Measurements from ENCODE around the gene HADHB. TPM values are rescaled to one million over a fixed set of nuclear protein-coding genes. Genes with fewer than 3 reads are reported as not detected.

HADHB gene
- total RNA-seq, 1 donor from 2014 or later = 66.5 TPM

DNA sequence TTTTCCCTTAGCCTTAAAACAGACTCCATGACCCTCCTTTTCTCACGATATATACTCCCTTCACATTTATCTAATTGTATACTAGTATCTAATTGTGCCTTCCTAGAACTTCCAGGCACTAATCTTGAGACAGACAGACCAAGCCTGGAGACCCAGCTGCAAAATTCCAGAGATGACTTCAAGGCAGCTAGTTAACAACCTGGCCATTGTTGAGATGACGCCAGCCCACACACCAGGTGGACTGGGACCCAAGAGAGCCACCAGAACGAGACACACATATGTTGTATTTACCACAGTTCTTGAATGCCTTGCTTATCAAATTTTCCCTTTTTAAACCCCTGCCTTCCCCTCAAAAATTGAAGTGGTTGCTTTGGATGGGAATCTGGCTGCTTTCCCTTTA is 52.3 kb downstream of the HADHB start:
- Mint-ChIP-seq H3K27ac (ENCODE audit: unreplicated experiment) (no peak overlapping the region), H3K9me3 (peaks cover 2% of the 10 kb centered on the region), H3K27me3 (ENCODE audit: low read depth) (peaks cover 5% of the 10 kb centered on the region), H3K4me3 (no peak overlapping the region), H3K36me3 (ENCODE audit: low read depth) (no peaks in the 10 kb centered on the region), H3K4me1 (no peaks in the 10 kb centered on the region)
- TF ChIP-seq, protein P1, sequence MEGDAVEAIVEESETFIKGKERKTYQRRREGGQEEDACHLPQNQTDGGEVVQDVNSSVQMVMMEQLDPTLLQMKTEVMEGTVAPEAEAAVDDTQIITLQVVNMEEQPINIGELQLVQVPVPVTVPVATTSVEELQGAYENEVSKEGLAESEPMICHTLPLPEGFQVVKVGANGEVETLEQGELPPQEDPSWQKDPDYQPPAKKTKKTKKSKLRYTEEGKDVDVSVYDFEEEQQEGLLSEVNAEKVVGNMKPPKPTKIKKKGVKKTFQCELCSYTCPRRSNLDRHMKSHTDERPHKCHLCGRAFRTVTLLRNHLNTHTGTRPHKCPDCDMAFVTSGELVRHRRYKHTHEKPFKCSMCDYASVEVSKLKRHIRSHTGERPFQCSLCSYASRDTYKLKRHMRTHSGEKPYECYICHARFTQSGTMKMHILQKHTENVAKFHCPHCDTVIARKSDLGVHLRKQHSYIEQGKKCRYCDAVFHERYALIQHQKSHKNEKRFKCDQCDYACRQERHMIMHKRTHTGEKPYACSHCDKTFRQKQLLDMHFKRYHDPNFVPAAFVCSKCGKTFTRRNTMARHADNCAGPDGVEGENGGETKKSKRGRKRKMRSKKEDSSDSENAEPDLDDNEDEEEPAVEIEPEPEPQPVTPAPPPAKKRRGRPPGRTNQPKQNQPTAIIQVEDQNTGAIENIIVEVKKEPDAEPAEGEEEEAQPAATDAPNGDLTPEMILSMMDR (conservative IDR thresholded peaks at IDR 0.05) = no peak
- no peak for DNase-seq (ENCODE audit: low read depth, low spot score)

DNA sequence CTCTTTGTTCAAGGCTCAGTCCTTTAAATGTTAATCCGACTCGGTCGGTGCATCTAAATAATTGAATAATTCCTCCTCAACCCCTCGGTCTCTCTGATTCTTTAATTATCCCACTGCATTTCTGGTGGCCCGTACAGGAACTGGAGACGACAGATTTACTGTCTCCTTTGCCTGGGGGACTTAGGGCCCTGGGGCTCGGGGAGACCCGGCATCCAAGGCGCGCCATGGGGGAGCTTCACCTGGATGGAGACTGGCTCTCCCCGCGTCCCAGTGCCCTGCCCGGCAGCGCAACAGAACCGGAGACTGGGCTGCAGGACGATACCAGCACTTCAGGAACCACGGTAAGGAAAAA is 53.5 kb downstream of the HADHB start:
- Mint-ChIP-seq H3K36me3 (ENCODE audit: low read depth) (no peaks in the 10 kb centered on the region), H3K27ac (ENCODE audit: unreplicated experiment) (no peak overlapping the region), H3K9me3 (peaks cover 2% of the 10 kb centered on the region)

DNA sequence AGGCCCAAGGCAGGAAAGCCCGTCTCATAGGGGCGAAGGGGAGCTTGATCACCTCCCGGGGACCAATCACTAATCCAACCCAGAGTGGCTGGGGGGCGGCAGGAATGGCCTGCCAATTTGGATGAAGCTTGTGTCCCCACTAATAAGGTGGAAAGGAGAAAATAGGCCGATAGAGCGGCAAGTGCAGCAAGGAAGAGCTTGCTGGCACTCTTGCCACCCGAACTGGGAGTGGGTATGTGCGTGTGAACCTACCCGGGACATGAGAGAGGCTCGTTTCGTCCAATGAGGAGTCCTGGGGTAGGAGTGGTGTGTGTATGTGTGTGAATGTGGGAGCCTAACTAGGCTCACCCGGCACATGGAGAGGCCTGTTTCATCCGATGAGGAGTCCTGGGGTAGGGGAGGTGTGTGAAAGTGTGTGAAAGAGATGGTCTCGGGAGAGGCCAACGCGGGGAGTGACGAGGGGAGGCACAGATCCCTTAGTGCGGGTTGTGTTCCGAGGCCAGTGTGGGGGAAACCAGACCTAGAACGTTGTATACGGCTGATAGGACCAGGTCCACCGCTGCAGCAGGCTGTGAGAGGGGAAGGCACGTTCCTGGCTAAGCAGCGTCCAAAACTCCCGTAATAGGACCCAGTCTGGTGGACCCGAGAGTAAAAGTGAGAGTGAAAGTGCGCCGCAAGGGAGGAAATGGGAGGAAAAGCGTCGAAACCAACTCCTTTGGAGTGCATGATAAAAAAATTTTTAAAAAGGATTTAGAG is 54.1 kb downstream of the HADHB start:
- H3K27me3 Mint-ChIP-seq (ENCODE audit: low read depth) = peaks cover 5% of the 10 kb centered on the region
- no peak overlapping the region for H3K4me3 Mint-ChIP-seq
- H3K4me1 Mint-ChIP-seq = no peaks in the 10 kb centered on the region
- H3K36me3 Mint-ChIP-seq (ENCODE audit: low read depth) = no peaks in the 10 kb centered on the region
- TF ChIP-seq, protein P1 (conservative IDR thresholded peaks at IDR 0.05) = no peak
- no peak for DNase-seq (ENCODE audit: low read depth, low spot score)
- peaks cover 2% of the 10 kb centered on the region for H3K9me3 Mint-ChIP-seq
- no peak overlapping the region for H3K27ac Mint-ChIP-seq (ENCODE audit: unreplicated experiment)

More for the DNA sequence above, 53.5 kb downstream of the HADHB start:
- H3K27me3 Mint-ChIP-seq (ENCODE audit: low read depth) = peaks cover 5% of the 10 kb centered on the region
- TF ChIP-seq, protein P1 (conservative IDR thresholded peaks at IDR 0.05) = no peak
- DNase-seq (ENCODE audit: low read depth, low spot score) = no peak
- H3K4me3 Mint-ChIP-seq = no peak overlapping the region
- H3K4me1 Mint-ChIP-seq = no peaks in the 10 kb centered on the region

DNA sequence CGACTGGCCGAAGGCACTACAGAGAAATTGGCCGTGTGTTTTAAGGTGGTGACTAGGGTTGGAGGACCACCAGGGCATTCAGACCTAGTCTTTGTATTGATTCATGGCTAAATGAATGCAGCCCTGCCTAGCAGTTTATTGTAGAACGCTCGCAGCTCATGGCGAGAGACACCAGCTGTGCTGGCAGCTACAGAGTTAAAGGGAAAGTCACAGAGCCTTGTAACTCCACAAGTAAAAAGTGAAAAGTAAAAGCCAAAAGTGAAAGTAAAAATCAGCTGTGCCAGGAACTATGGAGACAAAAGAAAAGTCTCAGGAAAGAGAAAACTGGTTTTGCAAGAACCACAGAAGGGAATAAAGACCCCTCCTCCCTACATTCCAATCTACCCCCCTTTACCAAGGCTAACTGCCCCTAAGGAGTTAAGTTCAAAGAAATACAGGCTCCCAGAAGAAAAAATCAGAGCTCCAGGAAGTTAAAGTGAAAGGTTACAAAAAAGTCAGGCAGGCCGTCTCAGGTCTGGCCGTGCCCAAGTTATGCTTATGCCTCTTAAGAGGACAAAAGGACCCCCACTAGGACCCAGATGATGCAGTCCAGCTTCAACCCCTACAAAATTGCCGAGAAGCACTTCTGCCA is 54.8 kb downstream of the HADHB start:
- Mint-ChIP-seq H3K9me3 (peaks cover 2% of the 10 kb centered on the region), H3K4me1 (no peaks in the 10 kb centered on the region), H3K27ac (ENCODE audit: unreplicated experiment) (no peak overlapping the region), H3K4me3 (no peak overlapping the region), H3K27me3 (ENCODE audit: low read depth) (peaks cover 5% of the 10 kb centered on the region), H3K36me3 (ENCODE audit: low read depth) (no peaks in the 10 kb centered on the region)
- DNase-seq (ENCODE audit: low read depth, low spot score) = peak; percentile 7
- TF ChIP-seq, protein P1 (conservative IDR thresholded peaks at IDR 0.05) = no peak

DNA sequence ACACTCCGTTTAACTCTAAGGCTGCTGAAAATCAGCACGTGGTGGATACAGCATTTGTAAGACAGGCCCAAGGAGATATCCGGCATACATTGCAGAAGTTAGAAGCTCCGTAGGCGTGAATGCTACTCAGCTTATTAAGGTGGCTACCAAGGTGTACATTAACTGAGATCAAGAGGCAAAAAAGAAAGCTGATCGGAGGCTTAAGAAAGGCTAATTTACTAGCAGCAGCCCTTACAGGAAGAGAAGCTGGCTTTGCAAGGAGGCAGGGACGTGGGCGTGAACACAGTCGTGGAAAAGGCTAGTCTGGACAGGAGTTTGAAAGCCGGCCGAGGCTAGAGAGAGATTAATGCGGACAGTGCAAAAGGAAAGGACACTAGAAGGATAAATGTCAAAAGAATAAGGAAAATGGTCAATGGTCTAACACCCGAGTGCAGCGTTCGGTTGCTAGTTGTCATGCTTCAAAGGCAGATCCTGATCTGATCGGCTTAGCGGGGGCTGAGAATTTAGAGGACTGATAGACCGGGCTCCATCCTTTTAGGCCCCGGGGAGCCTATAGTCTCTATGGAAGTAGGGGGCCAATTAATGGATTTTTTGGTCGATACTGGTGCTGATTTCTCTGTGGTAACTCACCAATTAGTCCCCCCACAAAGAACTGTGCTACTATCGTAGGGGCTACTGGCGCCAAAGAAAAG is 55.6 kb downstream of the HADHB start:
- Mint-ChIP-seq H3K27me3 (ENCODE audit: low read depth) (peaks cover 3% of the 10 kb centered on the region), H3K4me1 (no peaks in the 10 kb centered on the region), H3K27ac (ENCODE audit: unreplicated experiment) (no peak overlapping the region), H3K9me3 (no peaks in the 10 kb centered on the region), H3K4me3 (no peak overlapping the region), H3K36me3 (ENCODE audit: low read depth) (no peaks in the 10 kb centered on the region)
- TF ChIP-seq, protein P1 (conservative IDR thresholded peaks at IDR 0.05) = no peak
- DNase-seq (ENCODE audit: low read depth, low spot score) = no peak
